GM12878 (cell line): ENCODE measurements around the gene BTK. TPM values are rescaled to one million over a fixed set of nuclear protein-coding genes. Genes with fewer than 3 reads are reported as not detected.

ENCODE experiments used
- ATAC-seq: fragments of 200-7000 bp; cut with Tn5 transposase; 3 replicates; pipeline ENCODE4 v1.9.1; 2020; ENCODE audit warnings: mild to moderate bottlenecking, moderate library complexity
- BruUV-seq: library from RNA; stranded (reverse); fragments of 400-500 nt; replicated peaks from 2 replicates; lab custom pipeline; 2021; lab: Mats Ljungman, UMichigan
- CTCF ChIA-PET: fragments of 300-600 bp; sonication (Branson Sonifier 250); formaldehyde crosslinking; extraction: SDS; loops from one replicate; lab custom pipeline; 2021; ENCODE audit warnings: inconsistent platforms; lab: Yijun Ruan, JAX
- POLR2A ChIA-PET: fragments of 350-600 bp; formaldehyde crosslinking; extraction: SDS; loops from one replicate; lab custom pipeline; 2021; ENCODE audit warnings: inconsistent platforms; lab: Charles Lee
- RAD21 ChIA-PET: fragments of 300-600 bp; sonication (Branson Sonifier 250); formaldehyde crosslinking; loops from one replicate; lab custom pipeline; 2023; ENCODE audit warnings: antibody characterized with exemption; ENCODE audit not compliant: unreplicated experiment; lab: Charles Lee
- SMC1A ChIA-PET: fragments of 300-600 bp; sonication (Branson Sonifier 250); formaldehyde crosslinking; loops from one replicate; lab custom pipeline; 2023; ENCODE audit not compliant: unreplicated experiment, uncharacterized antibody; lab: Charles Lee
- DNase-seq: peaks from one replicate; pipeline ENCODE4 v3.0.0-alpha.2; 2011; ENCODE audit warnings: low read depth, low spot score
- FAIRE-seq: peaks from 3 replicates; lab custom pipeline; 2011; peaks lifted over from hg19 to GRCh38; lab: Jason Lieb, UNC
- H2AFZ ChIP-seq: 2 replicates; pipeline ENCODE4 v1.6.0; 2011; ENCODE audit warnings: low read depth, low read length, control low read depth; ENCODE audit not compliant: control insufficient read depth
- H3K27ac ChIP-seq: 2 replicates; pipeline ENCODE4 v1.5.1; 2011; ENCODE audit warnings: control low read depth; ENCODE audit not compliant: control insufficient read depth, insufficient read depth
- H3K27me3 ChIP-seq, 2 experiments: replicated peaks in 1 of 2; 2 replicates each; pipeline versions ENCODE4 v1.6.0 to v1.6.1; 2011; ENCODE audit warnings: low read length in 1 of 2; ENCODE audit not compliant: control insufficient read depth in 2 of 2, insufficient read depth in 2 of 2
- H3K36me3 ChIP-seq, 2 experiments: 2 replicates each; pipeline ENCODE4 v1.5.1; 2011; ENCODE audit warnings: low read length in 1 of 2; ENCODE audit not compliant: control insufficient read depth in 2 of 2, insufficient read depth in 2 of 2
- H3K4me1 ChIP-seq: 2 replicates; pipeline ENCODE4 v1.6.1; 2011; ENCODE audit warnings: mild to moderate bottlenecking, low read length, moderate library complexity, mixed read lengths; ENCODE audit not compliant: control insufficient read depth, insufficient read depth
- H3K4me2 ChIP-seq: 2 replicates; pipeline ENCODE4 v1.6.0; 2011; ENCODE audit warnings: control low read depth; ENCODE audit not compliant: control insufficient read depth, insufficient read depth
- H3K4me3 ChIP-seq: fragments of 200-600 bp; sonication (generic); 2 replicates; pipeline ENCODE4 v1.5.1; 2016
- H3K79me2 ChIP-seq: 2 replicates; pipeline ENCODE4 v1.6.0; 2011; ENCODE audit warnings: low read length; ENCODE audit not compliant: control insufficient read depth, insufficient read depth
- H3K9ac ChIP-seq: 2 replicates; pipeline ENCODE4 v1.8.0; 2011; ENCODE audit warnings: low read length, control low read depth, mixed read lengths; ENCODE audit not compliant: control insufficient read depth, insufficient read depth
- H3K9me3 ChIP-seq: replicated peaks from 3 replicates; pipeline ENCODE4 v1.5.1; 2011; ENCODE audit warnings: mild to moderate bottlenecking, low read length; ENCODE audit not compliant: control insufficient read depth, insufficient read depth
- H4K20me1 ChIP-seq: 2 replicates; pipeline ENCODE4 v1.6.0; 2011; ENCODE audit not compliant: control insufficient read depth, insufficient read depth
- CREM ChIP-seq: IDR thresholded peaks from 2 replicates; pipeline ENCODE4 v1.6.1; 2014; ENCODE audit warnings: antibody characterized with exemption, low read depth
- EZH2 ChIP-seq: IDR thresholded peaks from 2 replicates; pipeline ENCODE4 v1.6.1; 2012; ENCODE audit warnings: low read depth, mild to moderate bottlenecking, control low read depth, inconsistent platforms, low read length, borderline replicate concordance; ENCODE audit not compliant: control insufficient read depth
- FOXK2 ChIP-seq: fragments of 450-650 bp; IDR thresholded peaks from 2 replicates; pipeline ENCODE4 v1.6.1; 2017; ENCODE audit warnings: mild to moderate bottlenecking, moderate library complexity
- MXI1 ChIP-seq: fragments of 150-350 bp; IDR thresholded peaks from 2 replicates; pipeline ENCODE4 v1.6.1; 2011; ENCODE audit warnings: low read depth, mild to moderate bottlenecking, inconsistent platforms, low read length, improper control_type of control experiment
- NR2C2 ChIP-seq: IDR thresholded peaks from 2 replicates; pipeline ENCODE4 v1.6.1; 2011; ENCODE audit warnings: borderline replicate concordance, low read depth; ENCODE audit not compliant: control insufficient read depth, insufficient read length
- NRF1 ChIP-seq: conservative IDR thresholded peaks from 2 replicates; pipeline ENCODE4 v1.6.1; 2011; ENCODE audit warnings: mild to moderate bottlenecking, low read depth, low read length, improper control_type of control experiment
- PAX8 ChIP-seq: fragments of 450-650 bp; IDR thresholded peaks from 2 replicates; pipeline ENCODE4 v1.6.1; 2017; ENCODE audit warnings: mild to moderate bottlenecking, moderate library complexity
- RBBP5 ChIP-seq: fragments of 200-600 bp; sonication (generic); conservative IDR thresholded peaks from 2 replicates; pipeline ENCODE4 v1.6.1; 2016
- SREBF2 ChIP-seq: IDR thresholded peaks from 2 replicates; pipeline ENCODE4 v1.6.1; 2012; ENCODE audit warnings: mild to moderate bottlenecking, low read length
- TAF1 ChIP-seq: IDR thresholded peaks from 2 replicates; pipeline ENCODE4 v1.6.1; 2011; ENCODE audit warnings: mild to moderate bottlenecking, low read depth, low read length, borderline replicate concordance
- TBL1XR1 ChIP-seq: IDR thresholded peaks from 2 replicates; pipeline ENCODE4 v1.6.1; 2012; ENCODE audit warnings: low read depth, low read length, improper control_type of control experiment
- WRNIP1 ChIP-seq: IDR thresholded peaks from 2 replicates; pipeline ENCODE4 v1.6.1; 2011; ENCODE audit warnings: low read depth, low read length, improper control_type of control experiment, borderline replicate concordance
- ZSCAN29 ChIP-seq: fragments of 450-650 bp; IDR thresholded peaks from 2 replicates; pipeline ENCODE4 v1.6.1; 2017; ENCODE audit warnings: mild to moderate bottlenecking, moderate library complexity
- in situ Hi-C: fragments of 300-500 bp; cut with MboI; formaldehyde crosslinking; loops from 9 replicates; pipeline ENCODE4 v1.14.3; 2018; ENCODE audit warnings: mixed read lengths
- intact Hi-C: fragments of 100-400 bp; cut with micrococcal nuclease; formaldehyde crosslinking; loops from one replicate; pipeline ENCODE4 v1.14.2; 2022; ENCODE audit not compliant: unreplicated experiment
- polyA plus RNA-seq, 11 experiments: library from polyadenylated mRNA; depleted of rRNA in 4 of 11; unstranded in 6 of 11; stranded (reverse) in 5 of 11; fragments of >200 nt; fragmentation: Nextera tagmentation in 4 of 11; fragmentation: Illumina TruSeq in 1 of 11; extraction: Ambion mirVana in 4 of 11; extraction: Trizol in 1 of 11; gene quantifications; 1 replicate in 1 of 11; 2 replicates in 10 of 11; pipeline versions ENCODE4 v1.2.1 to v1.2.3, GENCODE V29; 2011 to 2016; ENCODE audit warnings: inconsistent platforms in 2 of 11, missing spikeins in 2 of 11, low read depth in 1 of 11
- total RNA-seq, 4 experiments: library from RNA; depleted of rRNA in 3 of 4; stranded (reverse); fragments of >200 nt in 3 of 4; fragmentation: Illumina TruSeq in 1 of 4; extraction: Trizol in 1 of 4; gene quantifications; 2 replicates each; pipeline versions ENCODE4 v1.2.1 to v1.2.3, GENCODE V29; 2013 to 2021
- TF ChIP-seq, protein P1 (sequence below): fragments of 450-650 bp; IDR thresholded peaks from 2 replicates; pipeline ENCODE4 v1.6.1; 2017; ENCODE audit warnings: borderline replicate concordance
- TF ChIP-seq, protein P2 (sequence below): fragments of 450-650 bp; formaldehyde crosslinking; IDR thresholded peaks from 2 replicates; pipeline ENCODE4 v1.4.0; 2020; ENCODE audit warnings: mild to moderate bottlenecking, moderate library complexity
- TF ChIP-seq, protein P3 (sequence below): fragments of 450-650 bp; IDR thresholded peaks from 2 replicates; pipeline ENCODE4 v1.6.1; 2014; ENCODE audit warnings: mild to moderate bottlenecking

BTK gene
- total and polyA plus RNA-seq, 10 of the 15 experiments (the other 5 are each of a cell fraction or from before 2014, with no cell fraction given) = 24.0 to 154 (median 88.9) TPM

DNA sequence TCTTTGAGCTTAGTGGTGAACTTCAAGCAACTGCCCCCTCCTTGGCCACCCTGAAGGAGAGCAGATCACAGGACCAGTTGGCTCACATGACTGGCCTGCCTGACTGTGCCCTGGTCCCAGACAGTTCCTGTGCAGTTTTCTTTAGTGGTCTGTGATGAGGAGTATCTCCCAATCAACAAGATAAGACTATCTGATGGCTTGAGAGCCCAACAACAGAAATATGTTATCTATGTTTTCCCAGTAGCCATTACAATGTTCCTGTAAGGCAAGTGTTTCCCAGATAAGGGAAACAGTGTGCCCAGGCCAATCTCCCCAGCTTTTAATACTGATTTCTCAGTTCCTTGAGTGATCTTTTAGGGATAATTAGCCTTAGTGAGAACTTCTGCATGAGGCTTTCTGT is 23.2 kb downstream of the BTK start:
- no peaks in the 10 kb centered on the region for H3K79me2 ChIP-seq
- TF ChIP-seq SREBF2 = no peak
- TF ChIP-seq NRF1 = no peak
- TF ChIP-seq TBL1XR1 = no peak
- TF ChIP-seq, protein P1, sequence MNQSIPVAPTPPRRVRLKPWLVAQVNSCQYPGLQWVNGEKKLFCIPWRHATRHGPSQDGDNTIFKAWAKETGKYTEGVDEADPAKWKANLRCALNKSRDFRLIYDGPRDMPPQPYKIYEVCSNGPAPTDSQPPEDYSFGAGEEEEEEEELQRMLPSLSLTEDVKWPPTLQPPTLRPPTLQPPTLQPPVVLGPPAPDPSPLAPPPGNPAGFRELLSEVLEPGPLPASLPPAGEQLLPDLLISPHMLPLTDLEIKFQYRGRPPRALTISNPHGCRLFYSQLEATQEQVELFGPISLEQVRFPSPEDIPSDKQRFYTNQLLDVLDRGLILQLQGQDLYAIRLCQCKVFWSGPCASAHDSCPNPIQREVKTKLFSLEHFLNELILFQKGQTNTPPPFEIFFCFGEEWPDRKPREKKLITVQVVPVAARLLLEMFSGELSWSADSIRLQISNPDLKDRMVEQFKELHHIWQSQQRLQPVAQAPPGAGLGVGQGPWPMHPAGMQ = no peak
- TF ChIP-seq EZH2 = no peak
- TF ChIP-seq, protein P2, sequence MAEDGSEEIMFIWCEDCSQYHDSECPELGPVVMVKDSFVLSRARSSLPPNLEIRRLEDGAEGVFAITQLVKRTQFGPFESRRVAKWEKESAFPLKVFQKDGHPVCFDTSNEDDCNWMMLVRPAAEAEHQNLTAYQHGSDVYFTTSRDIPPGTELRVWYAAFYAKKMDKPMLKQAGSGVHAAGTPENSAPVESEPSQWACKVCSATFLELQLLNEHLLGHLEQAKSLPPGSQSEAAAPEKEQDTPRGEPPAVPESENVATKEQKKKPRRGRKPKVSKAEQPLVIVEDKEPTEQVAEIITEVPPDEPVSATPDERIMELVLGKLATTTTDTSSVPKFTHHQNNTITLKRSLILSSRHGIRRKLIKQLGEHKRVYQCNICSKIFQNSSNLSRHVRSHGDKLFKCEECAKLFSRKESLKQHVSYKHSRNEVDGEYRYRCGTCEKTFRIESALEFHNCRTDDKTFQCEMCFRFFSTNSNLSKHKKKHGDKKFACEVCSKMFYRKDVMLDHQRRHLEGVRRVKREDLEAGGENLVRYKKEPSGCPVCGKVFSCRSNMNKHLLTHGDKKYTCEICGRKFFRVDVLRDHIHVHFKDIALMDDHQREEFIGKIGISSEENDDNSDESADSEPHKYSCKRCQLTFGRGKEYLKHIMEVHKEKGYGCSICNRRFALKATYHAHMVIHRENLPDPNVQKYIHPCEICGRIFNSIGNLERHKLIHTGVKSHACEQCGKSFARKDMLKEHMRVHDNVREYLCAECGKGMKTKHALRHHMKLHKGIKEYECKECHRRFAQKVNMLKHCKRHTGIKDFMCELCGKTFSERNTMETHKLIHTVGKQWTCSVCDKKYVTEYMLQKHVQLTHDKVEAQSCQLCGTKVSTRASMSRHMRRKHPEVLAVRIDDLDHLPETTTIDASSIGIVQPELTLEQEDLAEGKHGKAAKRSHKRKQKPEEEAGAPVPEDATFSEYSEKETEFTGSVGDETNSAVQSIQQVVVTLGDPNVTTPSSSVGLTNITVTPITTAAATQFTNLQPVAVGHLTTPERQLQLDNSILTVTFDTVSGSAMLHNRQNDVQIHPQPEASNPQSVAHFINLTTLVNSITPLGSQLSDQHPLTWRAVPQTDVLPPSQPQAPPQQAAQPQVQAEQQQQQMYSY (CRISPR knock-in tag) = no peak
- TF ChIP-seq TAF1 = no peak
- no peak for TF ChIP-seq WRNIP1
- TF ChIP-seq NR2C2 = no peak
- no peak for TF ChIP-seq FOXK2
- TF ChIP-seq PAX8 = no peak
- TF ChIP-seq RBBP5 = no peak
- TF ChIP-seq CREM = no peak
- no peak for TF ChIP-seq ZSCAN29
- TF ChIP-seq, protein P3, sequence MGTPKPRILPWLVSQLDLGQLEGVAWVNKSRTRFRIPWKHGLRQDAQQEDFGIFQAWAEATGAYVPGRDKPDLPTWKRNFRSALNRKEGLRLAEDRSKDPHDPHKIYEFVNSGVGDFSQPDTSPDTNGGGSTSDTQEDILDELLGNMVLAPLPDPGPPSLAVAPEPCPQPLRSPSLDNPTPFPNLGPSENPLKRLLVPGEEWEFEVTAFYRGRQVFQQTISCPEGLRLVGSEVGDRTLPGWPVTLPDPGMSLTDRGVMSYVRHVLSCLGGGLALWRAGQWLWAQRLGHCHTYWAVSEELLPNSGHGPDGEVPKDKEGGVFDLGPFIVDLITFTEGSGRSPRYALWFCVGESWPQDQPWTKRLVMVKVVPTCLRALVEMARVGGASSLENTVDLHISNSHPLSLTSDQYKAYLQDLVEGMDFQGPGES = no peak
- TF ChIP-seq MXI1 = no peak
- no peak overlapping the region for H2AFZ ChIP-seq
- peaks cover 8 to 15% of the 10 kb centered on the region in 2 experiments for H3K36me3 ChIP-seq
- no peak for FAIRE-seq
- POLR2A ChIA-PET = no interaction called here
- no peak overlapping the region for H3K4me3 ChIP-seq
- RAD21 ChIA-PET = no interaction called here
- CTCF ChIA-PET = no interaction called here
- H3K4me1 ChIP-seq = no peaks in the 10 kb centered on the region
- no peaks in the 10 kb centered on the region for H4K20me1 ChIP-seq
- no peak for ATAC-seq
- intact Hi-C loops (no loop called here), in situ Hi-C loops (no loop called here)
- no peak overlapping the region for H3K27ac ChIP-seq
- DNase-seq = no peak
- no TSS peak for BruUV-seq
- SMC1A ChIA-PET = no interaction called here
- no peak overlapping the region for H3K4me2 ChIP-seq
- H3K9me3 ChIP-seq = no peaks in the 10 kb centered on the region
- no peaks in the 10 kb centered on the region for H3K27me3 ChIP-seq
- no peak overlapping the region for H3K9ac ChIP-seq
